HL-60/S4 (cell line): ENCODE measurements around the gene TEX19.
"Not testable (repeated sequence)": the region's sequence is repeated elsewhere in the genome, so short reads cannot be mapped to it uniquely, and the experiment has no call there.

ENCODE experiments used
- in situ Hi-C: fragments of 300-500 bp; cut with MboI; formaldehyde crosslinking; loops from 2 replicates; pipeline ENCODE4 v1.14.3; 2022; ENCODE audit warnings: low sequenced_read_pairs

Gene TEX19

DNA sequence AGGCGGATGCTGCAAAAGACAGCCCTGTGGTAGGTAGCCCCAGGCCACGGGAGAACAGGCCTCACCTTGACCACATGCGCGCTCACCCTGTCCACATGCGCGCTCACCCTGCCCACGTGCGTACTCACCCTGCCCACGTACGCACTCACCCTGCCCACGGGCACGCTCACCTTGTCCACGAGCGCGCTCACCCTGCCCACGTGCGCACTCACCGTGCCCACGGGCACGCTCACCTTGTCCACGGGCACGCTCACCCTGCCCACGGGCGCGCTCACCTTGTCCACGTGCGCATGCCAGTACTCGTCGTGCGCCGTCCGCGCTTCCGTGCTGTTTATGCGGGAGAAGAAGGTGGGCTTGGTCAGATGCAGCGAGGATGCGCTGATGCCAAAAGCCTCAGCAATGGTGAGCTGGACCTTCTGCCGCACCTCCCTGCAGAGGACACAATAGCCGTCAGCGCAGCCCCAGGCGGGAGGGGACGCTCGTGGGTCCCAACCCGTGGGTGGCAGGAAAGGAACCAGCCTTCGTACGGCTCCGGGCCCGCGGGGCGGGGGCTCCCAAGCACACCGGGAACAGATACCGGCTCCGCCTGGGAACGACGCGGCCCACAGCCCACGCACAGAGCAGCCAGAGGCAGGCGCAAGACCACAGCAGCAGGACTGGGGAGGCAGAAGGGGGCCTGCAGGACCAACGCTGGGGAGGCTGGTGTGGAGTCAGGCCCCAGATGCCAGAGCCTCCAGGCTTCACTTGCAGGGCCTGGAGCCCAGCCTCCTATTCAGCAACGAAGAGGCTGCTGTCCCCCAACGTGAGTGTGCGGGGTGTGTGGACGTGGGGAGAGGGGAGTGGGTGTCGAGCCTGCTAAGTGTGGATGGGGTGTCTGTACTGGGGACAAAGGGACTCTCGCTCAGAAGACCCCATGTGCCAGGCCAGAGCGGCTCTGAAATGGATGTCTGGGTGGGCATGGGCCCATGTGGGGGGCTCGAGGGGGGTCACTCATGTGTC lies 44.9 kb downstream of the TEX19 start:
- in situ Hi-C loops: no loop called here

GRCh38 chr17:82405051-82405450 lies 46.0 kb downstream of the TEX19 start:
- in situ Hi-C loops: no loop called here

DNA sequence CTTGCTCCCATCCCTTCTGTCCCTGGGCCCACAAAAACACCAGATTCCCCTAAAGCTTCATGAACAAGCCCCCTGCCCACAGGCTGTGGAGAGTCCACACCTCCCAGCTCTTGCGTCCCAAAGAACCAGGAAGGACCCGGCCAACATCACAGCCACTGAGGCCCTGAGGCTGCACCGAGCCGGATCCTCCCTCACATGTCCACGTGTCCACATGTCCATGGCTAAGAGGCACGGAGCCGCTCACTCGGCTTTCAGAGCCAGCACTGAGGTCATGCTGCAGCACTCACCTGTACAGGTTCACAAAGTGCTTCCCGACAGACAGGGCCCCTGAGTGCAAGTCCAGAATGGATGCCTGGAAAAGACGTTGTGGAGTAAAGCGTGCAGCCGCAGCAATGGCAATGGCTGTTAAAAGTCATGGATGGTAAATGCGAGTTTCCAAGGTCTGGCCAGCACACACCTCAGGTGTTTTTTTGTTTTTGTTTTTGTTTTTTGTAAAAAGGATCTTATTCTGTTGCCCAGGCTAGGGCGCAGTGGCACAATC lies 47.2 kb downstream of the TEX19 start:
- in situ Hi-C loops: no loop called here

DNA sequence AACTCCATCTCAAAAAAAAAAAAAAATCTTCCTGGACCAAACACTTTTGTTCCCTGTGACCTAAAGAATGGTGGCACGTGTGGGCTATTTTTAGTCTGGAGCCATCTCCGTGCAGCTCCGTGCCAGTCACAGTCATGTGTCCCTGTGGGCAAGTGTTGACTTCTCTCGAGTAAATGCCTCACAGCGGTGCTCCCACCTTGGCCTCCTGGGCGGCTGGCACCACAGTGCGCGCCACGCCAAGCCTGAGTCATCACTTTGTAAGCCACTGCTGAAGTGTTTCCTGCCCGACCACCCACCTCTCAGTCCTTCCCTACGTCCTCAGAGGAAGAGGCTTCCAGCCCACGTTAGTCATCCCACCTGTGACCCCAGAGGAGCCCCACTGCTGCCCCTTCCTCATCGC lies 48.2 kb downstream of the TEX19 start:
- in situ Hi-C loops: no loop called here

- in situ Hi-C loops: no loop called here
Observed at GRCh38 chr17:82408288-82408937, 49.4 kb downstream of the TEX19 start.

GRCh38 chr17:82408938-82409318 lies 49.9 kb downstream of the TEX19 start:
- in situ Hi-C loops: no loop called here

DNA sequence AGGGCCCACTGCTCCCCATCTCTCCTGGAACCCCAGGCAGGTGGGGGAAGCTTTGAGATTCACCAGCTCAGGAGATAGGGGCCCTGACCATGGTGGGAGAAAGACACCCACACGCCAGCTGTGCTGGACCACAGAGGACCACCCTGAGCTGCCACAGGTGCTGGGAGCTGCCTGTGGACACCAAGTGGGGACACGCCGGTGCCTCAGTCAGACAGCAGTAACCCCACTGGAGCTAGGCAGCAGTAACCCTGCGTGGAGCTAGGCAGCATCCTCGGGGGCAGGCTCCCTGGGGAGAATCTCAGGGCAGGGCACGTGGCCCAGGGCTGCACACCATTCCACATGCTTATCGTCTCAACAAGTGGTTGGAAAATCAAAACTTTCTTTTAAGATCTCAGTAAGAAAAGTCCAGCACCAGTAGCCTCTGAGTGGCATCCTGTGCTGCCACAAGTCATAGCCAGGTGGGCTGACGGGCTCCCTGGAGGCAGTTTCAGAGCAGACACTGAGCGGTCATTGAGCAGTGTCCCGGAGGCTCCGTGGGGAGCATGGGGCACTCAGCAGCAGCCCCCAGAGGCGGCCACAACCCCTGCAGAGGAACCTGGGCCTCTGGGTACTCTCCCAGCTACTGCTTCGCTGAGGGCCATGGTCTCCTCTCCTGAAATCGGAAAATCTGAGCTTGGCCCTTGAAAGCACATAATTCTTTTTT lies 51.1 kb downstream of the TEX19 start:
- in situ Hi-C loops: no loop called here

- in situ Hi-C loops: no loop called here
Observed at GRCh38 chr17:82411396-82412053, 52.5 kb downstream of the TEX19 start.

DNA sequence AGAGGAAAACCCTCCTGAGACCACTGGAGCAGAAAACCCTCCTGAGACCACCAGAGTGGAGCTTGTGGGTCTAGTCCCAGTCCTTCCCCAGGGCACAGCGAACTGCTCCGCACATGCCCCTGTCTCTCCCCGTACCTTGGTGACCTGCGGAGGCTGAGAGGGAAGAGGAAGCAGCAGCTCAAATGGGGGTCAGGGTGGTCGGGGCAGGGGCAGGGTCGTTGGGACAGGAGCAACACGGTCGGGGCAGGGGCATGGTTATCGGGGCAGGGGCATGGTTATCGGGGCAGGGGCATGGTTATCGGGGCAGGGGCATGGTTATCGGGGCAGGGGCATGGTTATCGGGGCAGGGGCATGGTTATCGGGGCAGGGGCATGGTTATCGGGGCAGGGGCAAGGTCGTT lies 53.0 kb downstream of the TEX19 start:
- in situ Hi-C loops: not testable (repeated sequence)

DNA sequence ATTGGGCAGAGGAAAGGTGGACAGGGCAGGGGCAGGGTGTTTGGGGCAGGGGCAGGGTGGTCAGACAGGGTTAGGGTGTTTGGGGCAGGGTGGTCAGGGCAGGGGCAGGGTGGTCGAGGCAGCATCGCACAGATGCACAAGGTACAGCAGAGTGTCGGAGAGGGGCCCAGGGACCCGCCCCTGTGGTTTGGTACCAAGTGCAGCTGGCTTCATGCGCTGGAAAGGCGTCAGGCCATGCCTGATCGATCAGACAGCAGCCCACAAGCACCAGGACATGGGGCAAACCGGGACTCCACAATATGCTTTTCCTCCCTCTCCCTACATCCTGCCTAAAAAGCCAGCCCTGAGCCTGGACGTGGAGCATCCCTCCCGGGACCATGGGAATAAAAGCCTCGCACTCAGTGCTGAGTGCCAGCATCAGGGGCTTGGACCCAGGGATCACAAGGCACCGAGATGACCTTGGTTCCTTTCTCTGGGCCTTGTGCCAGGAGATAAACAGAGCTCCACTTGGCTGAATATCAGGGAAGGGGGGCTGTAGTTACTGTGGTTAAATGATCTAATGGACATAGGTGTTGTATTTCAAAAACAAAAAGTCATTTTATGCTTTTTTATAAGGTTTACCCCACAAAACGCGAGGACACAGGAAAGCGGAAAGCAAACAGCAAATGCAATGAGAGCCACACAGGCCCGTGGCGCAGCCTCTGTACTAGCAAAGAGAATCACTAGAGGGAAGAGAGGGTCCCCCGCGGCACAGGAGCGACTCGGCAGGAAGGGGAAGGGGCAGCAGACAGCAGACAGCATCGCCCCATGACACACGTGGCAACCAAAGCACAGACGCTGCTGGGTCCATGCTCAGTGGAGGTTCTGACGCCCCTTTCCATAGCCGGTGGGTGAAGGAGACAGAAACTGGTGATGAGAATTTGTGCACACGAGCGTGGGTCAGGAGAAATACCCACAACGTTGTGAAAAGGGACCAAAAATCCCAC lies 53.8 kb downstream of the TEX19 start:
- in situ Hi-C loops: no loop called here
